Parathyroid adenoma (tissue), 2 donors: ENCODE data around the gene PCSK5.

ENCODE experiments used
- H2AFZ ChIP-seq: fragments of 300-600 bp; sonication (generic); one replicate; pipeline ENCODE4 v1.7.0; 2017; ENCODE audit warnings: antibody characterized with exemption, mild to moderate bottlenecking
- H3K27ac ChIP-seq: fragments of 300-600 bp; sonication (generic); one replicate; pipeline ENCODE4 v1.7.0; 2017
- H3K27me3 ChIP-seq: fragments of 300-600 bp; sonication (generic); one replicate; pipeline ENCODE4 v1.7.0; 2017; ENCODE audit warnings: low read length; ENCODE audit not compliant: control insufficient read depth, insufficient read depth
- H3K36me3 ChIP-seq: fragments of 300-600 bp; sonication (generic); one replicate; pipeline ENCODE4 v1.7.0; 2017; ENCODE audit warnings: low read length; ENCODE audit not compliant: control insufficient read depth, insufficient read depth
- H3K4me1 ChIP-seq: fragments of 300-600 bp; sonication (generic); one replicate; pipeline ENCODE4 v1.7.0; 2017; ENCODE audit warnings: control low read depth
- H3K4me2 ChIP-seq: fragments of 300-600 bp; sonication (generic); one replicate; pipeline ENCODE4 v1.7.0; 2017; ENCODE audit warnings: low read length
- H3K4me3 ChIP-seq: fragments of 300-600 bp; sonication (generic); one replicate; pipeline ENCODE4 v1.7.0; 2017; ENCODE audit warnings: low read depth, low read length
- H3K79me2 ChIP-seq: fragments of 300-600 bp; sonication (generic); one replicate; pipeline ENCODE4 v1.7.0; 2017; ENCODE audit warnings: control low read depth
- H3K9ac ChIP-seq: fragments of 300-600 bp; sonication (generic); one replicate; pipeline ENCODE4 v1.7.0; 2017; ENCODE audit warnings: mild to moderate bottlenecking
- H3K9me3 ChIP-seq: fragments of 300-600 bp; sonication (generic); one replicate; pipeline ENCODE4 v1.7.0; 2017; ENCODE audit warnings: low read length; ENCODE audit not compliant: control insufficient read depth
- TF ChIP-seq, protein P1 (sequence below): fragments of 300-600 bp; sonication (generic); IDR thresholded peaks from one replicate; pipeline ENCODE4 v1.7.0; 2017; ENCODE audit warnings: antibody characterized with exemption, mild to moderate bottlenecking
- donor health status: primary hyperparathyroidism.

The PCSK5 gene

GRCh38 chr9:76372336-76372735 is 481.9 kb downstream of the PCSK5 start:
- Histone ChIP-seq H2AFZ (no peak overlapping the region), H3K4me1 (peaks cover 2% of the 10 kb centered on the region), H3K4me3 (no peak overlapping the region), H3K36me3 (no peaks in the 10 kb centered on the region), H3K27ac (no peak overlapping the region), H3K79me2 (no peaks in the 10 kb centered on the region), H3K9ac (no peak overlapping the region), H3K27me3 (no peaks in the 10 kb centered on the region), H3K9me3 (no peaks in the 10 kb centered on the region), H3K4me2 (no peak overlapping the region)
- TF ChIP-seq, protein P1, sequence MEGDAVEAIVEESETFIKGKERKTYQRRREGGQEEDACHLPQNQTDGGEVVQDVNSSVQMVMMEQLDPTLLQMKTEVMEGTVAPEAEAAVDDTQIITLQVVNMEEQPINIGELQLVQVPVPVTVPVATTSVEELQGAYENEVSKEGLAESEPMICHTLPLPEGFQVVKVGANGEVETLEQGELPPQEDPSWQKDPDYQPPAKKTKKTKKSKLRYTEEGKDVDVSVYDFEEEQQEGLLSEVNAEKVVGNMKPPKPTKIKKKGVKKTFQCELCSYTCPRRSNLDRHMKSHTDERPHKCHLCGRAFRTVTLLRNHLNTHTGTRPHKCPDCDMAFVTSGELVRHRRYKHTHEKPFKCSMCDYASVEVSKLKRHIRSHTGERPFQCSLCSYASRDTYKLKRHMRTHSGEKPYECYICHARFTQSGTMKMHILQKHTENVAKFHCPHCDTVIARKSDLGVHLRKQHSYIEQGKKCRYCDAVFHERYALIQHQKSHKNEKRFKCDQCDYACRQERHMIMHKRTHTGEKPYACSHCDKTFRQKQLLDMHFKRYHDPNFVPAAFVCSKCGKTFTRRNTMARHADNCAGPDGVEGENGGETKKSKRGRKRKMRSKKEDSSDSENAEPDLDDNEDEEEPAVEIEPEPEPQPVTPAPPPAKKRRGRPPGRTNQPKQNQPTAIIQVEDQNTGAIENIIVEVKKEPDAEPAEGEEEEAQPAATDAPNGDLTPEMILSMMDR, result no peak

DNA sequence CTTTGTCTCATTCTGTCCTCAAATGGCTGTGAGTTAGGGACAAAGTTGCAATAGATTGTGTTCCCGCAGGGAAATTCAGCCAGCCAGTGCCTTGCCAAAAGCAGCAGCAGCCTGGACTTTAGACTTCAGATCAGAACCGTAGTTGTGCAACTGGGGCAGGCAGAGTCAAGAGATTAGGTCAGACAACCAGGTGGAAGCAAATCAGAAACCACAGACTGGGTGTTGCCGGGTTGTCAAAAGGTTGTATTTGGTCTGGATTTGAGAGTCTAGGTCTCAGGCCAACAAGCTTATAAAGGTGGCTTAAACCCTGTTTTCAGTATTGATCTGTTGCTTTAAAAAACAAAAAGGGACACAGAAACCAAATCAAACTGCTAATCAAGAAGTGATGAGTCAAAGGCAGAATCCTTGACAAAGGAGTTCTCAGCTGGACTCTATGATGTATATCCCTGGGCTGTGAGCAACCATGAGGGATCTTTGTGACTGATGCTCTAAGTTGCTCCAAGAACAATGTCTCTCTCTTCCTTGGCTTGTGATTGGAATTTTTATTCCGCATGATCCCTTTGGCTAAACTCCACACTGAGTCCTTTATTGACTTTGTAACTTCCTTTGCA is 482.8 kb downstream of the PCSK5 start:
- Histone ChIP-seq H3K9me3 (no peaks in the 10 kb centered on the region), H3K4me3 (no peak overlapping the region), H3K27me3 (no peaks in the 10 kb centered on the region), H3K79me2 (no peaks in the 10 kb centered on the region), H3K36me3 (no peaks in the 10 kb centered on the region), H3K9ac (no peak overlapping the region), H3K27ac (no peak overlapping the region), H2AFZ (no peak overlapping the region), H3K4me2 (no peak overlapping the region), H3K4me1 (peaks cover 2% of the 10 kb centered on the region)
- TF ChIP-seq, protein P1, result no peak

- Histone ChIP-seq H3K27me3 (no peaks in the 10 kb centered on the region), H3K36me3 (no peaks in the 10 kb centered on the region), H3K9ac (no peak overlapping the region), H3K4me2 (no peak overlapping the region), H3K27ac (no peak overlapping the region), H3K4me1 (peaks cover 2% of the 10 kb centered on the region), H3K79me2 (no peaks in the 10 kb centered on the region), H3K9me3 (no peaks in the 10 kb centered on the region), H2AFZ (no peak overlapping the region), H3K4me3 (no peak overlapping the region)
- TF ChIP-seq, protein P1, result no peak
These were observed 483.5 kb downstream of the PCSK5 start for GRCh38 chr9:76373784-76374474.

DNA sequence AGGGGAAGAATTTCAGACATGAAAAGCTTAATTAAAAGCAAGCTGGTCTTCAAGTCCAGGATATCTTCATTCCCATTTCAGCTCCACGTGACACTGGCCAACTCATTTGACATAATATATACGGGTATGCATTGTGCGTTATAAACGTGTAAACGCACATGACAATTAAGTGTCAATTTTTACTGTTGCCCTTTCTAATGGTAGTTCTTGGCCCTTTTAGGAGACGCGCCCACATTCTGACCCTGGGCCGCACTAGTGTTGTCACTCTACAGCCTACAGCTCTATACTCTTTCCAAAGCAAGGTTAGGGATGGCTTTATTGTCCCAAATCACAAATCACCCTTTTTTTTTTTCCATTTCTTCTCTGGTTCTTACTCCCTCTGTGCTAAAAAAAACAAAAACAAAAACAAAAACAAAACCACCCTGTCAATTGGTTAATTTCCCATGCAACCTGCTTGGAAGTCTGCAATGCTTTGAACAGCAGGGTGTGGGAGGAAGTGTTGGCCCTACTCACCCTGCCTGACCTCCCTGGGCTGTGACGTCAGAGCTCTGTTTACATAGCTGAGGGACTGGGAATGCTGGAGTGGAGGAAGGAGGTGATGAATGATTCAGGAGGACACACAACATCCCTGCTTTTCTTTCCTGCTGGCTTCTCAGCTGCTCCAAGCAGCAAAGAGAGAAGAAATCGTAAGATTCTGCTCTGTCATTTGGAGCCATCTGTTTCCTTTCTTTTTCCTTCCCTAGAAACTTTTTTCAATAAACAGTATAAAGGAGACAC is 484.5 kb downstream of the PCSK5 start:
- Histone ChIP-seq H3K4me1 (no peaks in the 10 kb centered on the region), H3K4me3 (no peak overlapping the region), H3K79me2 (no peaks in the 10 kb centered on the region), H3K9me3 (no peaks in the 10 kb centered on the region), H3K36me3 (no peaks in the 10 kb centered on the region), H3K27me3 (no peaks in the 10 kb centered on the region), H3K4me2 (no peak overlapping the region), H3K27ac (no peak overlapping the region), H2AFZ (no peak overlapping the region), H3K9ac (no peak overlapping the region)
- TF ChIP-seq, protein P1, result no peak
